ENCODE data around the gene BUB1. TPM values are rescaled to one million over a fixed set of nuclear protein-coding genes. Genes with fewer than 3 reads are reported as not detected.
A peak's percentile ranks its signal among the peaks of the same experiment; 100 is the strongest.

BUB1 gene
- total RNA-seq, 1 donor: 35.2 TPM

DNA sequence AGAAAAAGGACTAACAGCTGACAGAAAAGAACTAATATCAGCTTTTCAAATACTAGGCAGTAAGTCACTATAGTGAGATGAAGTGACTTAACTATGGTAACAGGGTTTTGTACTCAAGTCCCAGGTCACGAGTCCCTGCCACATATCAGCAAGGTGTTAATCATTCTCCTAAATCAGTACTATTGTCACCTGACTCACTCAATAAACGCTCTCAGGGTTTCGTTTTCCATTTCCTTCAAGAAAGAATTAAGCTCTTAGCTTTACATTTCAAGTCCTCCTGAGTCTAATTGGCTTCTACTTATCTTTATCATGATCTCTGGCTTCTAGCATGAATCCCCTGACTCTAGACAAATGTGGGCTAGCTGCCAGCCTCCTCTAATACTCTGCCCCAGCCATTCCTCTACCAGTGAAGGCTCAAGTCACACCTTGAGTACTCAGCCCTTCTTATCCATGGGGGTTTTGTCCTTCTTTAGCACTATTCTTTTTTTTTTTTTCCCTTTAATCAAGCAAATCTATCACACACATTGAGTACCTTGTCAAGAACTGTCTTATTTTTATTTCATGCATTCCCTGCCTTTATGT lies 20.0 kb downstream of the BUB1 start:
- DNase-seq (ENCODE audit: low read depth): no peak
- H3K4me3 ChIP-seq (ENCODE audit: low read depth, low read length): no peak overlapping the region
- TF ChIP-seq, protein P1, sequence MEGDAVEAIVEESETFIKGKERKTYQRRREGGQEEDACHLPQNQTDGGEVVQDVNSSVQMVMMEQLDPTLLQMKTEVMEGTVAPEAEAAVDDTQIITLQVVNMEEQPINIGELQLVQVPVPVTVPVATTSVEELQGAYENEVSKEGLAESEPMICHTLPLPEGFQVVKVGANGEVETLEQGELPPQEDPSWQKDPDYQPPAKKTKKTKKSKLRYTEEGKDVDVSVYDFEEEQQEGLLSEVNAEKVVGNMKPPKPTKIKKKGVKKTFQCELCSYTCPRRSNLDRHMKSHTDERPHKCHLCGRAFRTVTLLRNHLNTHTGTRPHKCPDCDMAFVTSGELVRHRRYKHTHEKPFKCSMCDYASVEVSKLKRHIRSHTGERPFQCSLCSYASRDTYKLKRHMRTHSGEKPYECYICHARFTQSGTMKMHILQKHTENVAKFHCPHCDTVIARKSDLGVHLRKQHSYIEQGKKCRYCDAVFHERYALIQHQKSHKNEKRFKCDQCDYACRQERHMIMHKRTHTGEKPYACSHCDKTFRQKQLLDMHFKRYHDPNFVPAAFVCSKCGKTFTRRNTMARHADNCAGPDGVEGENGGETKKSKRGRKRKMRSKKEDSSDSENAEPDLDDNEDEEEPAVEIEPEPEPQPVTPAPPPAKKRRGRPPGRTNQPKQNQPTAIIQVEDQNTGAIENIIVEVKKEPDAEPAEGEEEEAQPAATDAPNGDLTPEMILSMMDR (IDR thresholded peaks at IDR 0.05; ENCODE audit: insufficient read depth, low read length): no peak

DNA sequence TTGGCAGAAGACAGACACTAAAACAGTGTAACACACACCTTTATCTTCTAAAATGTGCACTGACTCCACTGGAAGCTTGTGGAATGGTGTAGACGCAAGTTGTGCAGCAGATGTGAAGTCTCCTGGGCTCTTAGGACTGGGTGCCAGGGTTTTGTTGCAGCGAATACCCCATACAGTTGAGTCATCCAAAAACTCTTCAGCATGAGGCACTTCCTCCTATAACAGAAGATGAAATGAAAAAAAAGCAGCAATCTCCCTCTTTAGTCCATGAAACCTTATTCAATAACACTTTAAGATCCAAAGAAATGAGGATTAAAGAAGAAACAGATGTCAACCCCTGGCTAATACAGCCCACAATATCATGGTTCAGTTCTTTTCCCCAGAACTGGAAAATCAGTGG lies 22.2 kb downstream of the BUB1 start:
- DNase-seq (ENCODE audit: low read depth): peak; percentile 62
- TF ChIP-seq, protein P1 (IDR thresholded peaks at IDR 0.05; ENCODE audit: insufficient read depth, low read length): no peak
- H3K4me3 ChIP-seq (ENCODE audit: low read depth, low read length): no peak overlapping the region

DNA sequence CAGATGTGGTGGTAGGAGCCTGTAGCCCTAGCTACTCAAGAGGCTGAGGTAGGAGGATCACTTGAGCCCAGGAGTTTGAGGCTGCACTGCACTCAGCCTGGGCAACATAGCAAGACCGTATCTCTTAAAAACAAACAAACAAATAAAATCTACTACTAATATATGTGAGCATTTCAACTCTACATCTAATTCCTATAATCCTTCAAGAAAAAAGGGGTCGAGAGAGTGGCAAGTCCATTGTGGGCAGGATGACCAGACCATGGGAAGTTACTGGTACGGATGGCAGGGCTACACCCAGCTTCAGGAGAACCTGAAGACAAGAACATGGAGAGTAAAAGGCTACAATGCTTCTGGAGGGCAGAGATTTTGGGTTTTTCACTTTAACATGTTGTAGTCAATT lies 24.0 kb downstream of the BUB1 start:
- no peak for DNase-seq (ENCODE audit: low read depth)
- H3K4me3 ChIP-seq (ENCODE audit: low read depth, low read length): no peak overlapping the region
- TF ChIP-seq, protein P1 (IDR thresholded peaks at IDR 0.05; ENCODE audit: insufficient read depth, low read length): no peak

DNA sequence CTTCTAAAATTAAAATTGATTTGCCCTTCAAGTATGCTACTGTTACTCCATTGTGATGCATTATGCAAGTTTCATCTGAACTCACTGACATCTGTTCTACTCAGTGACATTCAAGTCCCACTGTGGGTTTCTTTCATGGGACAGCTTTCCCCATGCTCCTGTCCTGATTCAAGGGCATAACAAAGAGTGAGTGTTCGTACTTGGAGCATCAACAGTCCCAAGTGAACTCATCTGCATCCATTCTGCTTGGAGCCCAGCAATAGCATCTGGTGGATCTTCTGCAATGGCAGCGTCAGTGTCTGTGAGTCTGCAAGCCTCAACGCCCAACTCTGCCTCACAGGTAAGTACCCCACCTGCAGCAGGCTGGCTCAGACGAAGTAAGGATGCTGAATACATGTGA lies 27.5 kb downstream of the BUB1 start:
- TF ChIP-seq, protein P1 (IDR thresholded peaks at IDR 0.05; ENCODE audit: insufficient read depth, low read length): no peak
- DNase-seq (ENCODE audit: low read depth): no peak
- no peak overlapping the region for H3K4me3 ChIP-seq (ENCODE audit: low read depth, low read length)

DNA sequence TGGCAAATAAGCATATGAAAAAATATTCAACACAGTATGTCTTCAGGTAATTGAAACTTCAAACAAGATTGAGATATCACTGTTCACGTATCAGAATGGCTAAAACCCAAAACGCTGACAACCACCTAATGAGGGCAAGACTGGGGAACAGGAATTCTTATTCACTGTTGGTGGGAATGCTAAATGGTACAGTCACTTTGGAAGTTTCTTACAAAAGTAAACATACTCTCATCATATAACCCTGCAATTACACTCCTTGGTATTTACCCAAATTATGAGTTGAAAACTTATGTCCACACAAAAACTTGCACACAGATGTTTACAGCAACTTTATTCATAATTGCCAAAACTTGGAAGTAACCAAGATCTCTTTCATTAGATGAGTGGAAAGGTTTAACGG lies 30.1 kb downstream of the BUB1 start:
- no peak for DNase-seq (ENCODE audit: low read depth)
- no peak overlapping the region for H3K4me3 ChIP-seq (ENCODE audit: low read depth, low read length)
- TF ChIP-seq, protein P1 (IDR thresholded peaks at IDR 0.05; ENCODE audit: insufficient read depth, low read length): no peak

DNA sequence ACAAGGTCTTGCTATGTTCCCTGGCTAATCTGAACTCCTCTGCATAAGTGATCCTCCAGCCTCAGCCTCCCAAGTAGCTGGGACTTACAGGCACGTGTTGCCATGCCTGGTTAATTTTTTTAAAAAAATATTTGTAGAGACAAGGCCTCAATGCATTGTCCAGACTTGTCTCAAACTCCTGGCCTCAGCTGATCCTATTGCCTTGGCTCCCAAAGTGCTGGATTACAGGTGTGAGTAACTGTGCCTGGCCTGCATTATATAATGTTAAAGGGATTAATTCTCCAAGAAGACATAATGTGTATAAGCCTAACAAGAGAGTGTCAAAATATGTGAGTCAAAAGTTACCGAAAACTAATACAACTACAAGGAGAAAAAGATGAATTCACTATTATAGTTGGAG lies 32.2 kb downstream of the BUB1 start:
- no peak for DNase-seq (ENCODE audit: low read depth)
- TF ChIP-seq, protein P1 (IDR thresholded peaks at IDR 0.05; ENCODE audit: insufficient read depth, low read length): no peak
- H3K4me3 ChIP-seq (ENCODE audit: low read depth, low read length): no peak overlapping the region

DNA sequence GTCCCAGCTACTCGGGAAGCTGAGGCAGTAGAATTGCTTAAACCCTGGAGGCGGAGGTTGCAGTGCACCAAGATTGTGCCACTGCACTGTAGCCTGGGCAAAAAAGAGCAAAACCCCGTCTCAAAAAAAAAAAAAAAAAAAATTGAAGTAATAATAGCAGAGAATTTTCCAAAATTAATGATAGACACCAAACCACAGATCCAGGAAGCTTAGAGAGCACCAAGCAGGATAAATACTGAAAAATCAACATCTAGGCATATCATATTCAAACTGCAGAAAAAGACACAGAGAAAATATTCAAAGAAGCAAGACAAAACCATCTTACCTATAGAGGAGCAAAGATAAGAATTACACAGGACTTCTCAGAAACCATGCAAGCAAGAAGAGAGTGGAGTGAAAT lies 33.5 kb downstream of the BUB1 start:
- H3K4me3 ChIP-seq (ENCODE audit: low read depth, low read length): no peak overlapping the region
- TF ChIP-seq, protein P1 (IDR thresholded peaks at IDR 0.05; ENCODE audit: insufficient read depth, low read length): no peak
- DNase-seq (ENCODE audit: low read depth): no peak
